H1 (cell line): ENCODE results near the gene MBNL1. TPM values are rescaled to one million over a fixed set of nuclear protein-coding genes. Genes with fewer than 3 reads are reported as not detected.

Experiments used
- CTCF ChIA-PET: fragments of 300-600 bp; sonication (Branson Sonifier 250); formaldehyde crosslinking; loops from one replicate; lab custom pipeline; 2021; ENCODE audit not compliant: partially characterized antibody; lab: Charles Lee
- POLR2A ChIA-PET: fragments of 300-600 bp; sonication (Branson Sonifier 250); formaldehyde crosslinking; loops from one replicate; lab custom pipeline; 2021; ENCODE audit warnings: inconsistent platforms; ENCODE audit not compliant: partially characterized antibody; lab: Charles Lee
- DNase-seq, 2 experiments: peaks; one replicate each; pipeline versions ENCODE4 v3.0.0 to v3.0.0-alpha.2; 2010 to 2022; ENCODE audit warnings: low spot score in 2 of 2, low read depth in 1 of 2, mixed read lengths in 1 of 2
- FAIRE-seq: peaks from 2 replicates; lab custom pipeline; 2011; peaks lifted over from hg19 to GRCh38; lab: Jason Lieb, UNC
- H2AFZ ChIP-seq: 2 replicates; pipeline ENCODE4 v1.8.1; 2012; ENCODE audit warnings: low read length, inconsistent platforms
- H2AK5ac ChIP-seq: 2 replicates; pipeline ENCODE4 v1.6.1; 2013; ENCODE audit warnings: low read depth, low read length
- H2BK120ac ChIP-seq: replicated peaks from 2 replicates; pipeline ENCODE3; 2013; ENCODE audit warnings: low read depth, low read length, inconsistent platforms
- H2BK12ac ChIP-seq: 2 replicates; pipeline ENCODE4 v1.6.1; 2013; ENCODE audit warnings: low read depth, low read length
- H2BK15ac ChIP-seq: 2 replicates; pipeline ENCODE4 v1.6.1; 2013; ENCODE audit warnings: low read length
- H2BK20ac ChIP-seq: 2 replicates; pipeline ENCODE4 v1.6.1; 2013; ENCODE audit warnings: low read length
- H2BK5ac ChIP-seq: 2 replicates; pipeline ENCODE4 v1.6.1; 2013; ENCODE audit warnings: low read depth, low read length
- H3K14ac ChIP-seq: 2 replicates; pipeline ENCODE4 v1.6.1; 2013; ENCODE audit warnings: inconsistent platforms; ENCODE audit not compliant: insufficient read length
- H3K18ac ChIP-seq: 2 replicates; pipeline ENCODE4 v1.6.1; 2013; ENCODE audit warnings: low read length; ENCODE audit errors: extremely low read depth
- H3K23ac ChIP-seq: 2 replicates; pipeline ENCODE4 v1.6.1; 2013; ENCODE audit warnings: inconsistent platforms; ENCODE audit not compliant: insufficient read length
- H3K23me2 ChIP-seq: 2 replicates; pipeline ENCODE4 v1.6.1; 2013; ENCODE audit warnings: low read depth, low read length
- H3K27ac ChIP-seq: 2 replicates; pipeline ENCODE4 v1.6.1; 2011; ENCODE audit warnings: low read depth, low read length, inconsistent platforms
- H3K27me3 ChIP-seq, 4 experiments: replicated peaks in 1 of 4; 1 replicate in 1 of 4; 2 replicates in 3 of 4; pipeline versions ENCODE4 v1.6.1 to v1.8.1; 2011 to 2013; ENCODE audit warnings: low read length in 3 of 4, mild to moderate bottlenecking in 3 of 4, inconsistent platforms in 2 of 4, mixed read lengths in 2 of 4, moderate library complexity in 1 of 4; ENCODE audit not compliant: control insufficient read depth in 3 of 4, insufficient read depth in 3 of 4; ENCODE audit errors: extremely low read depth in 1 of 4
- H3K36me3 ChIP-seq, 4 experiments: 2 replicates each; pipeline versions ENCODE4 v1.6.1 to v1.8.1; 2011 to 2013; ENCODE audit warnings: mild to moderate bottlenecking in 4 of 4, low read length in 3 of 4, moderate library complexity in 2 of 4, control low read depth in 1 of 4, inconsistent platforms in 1 of 4; ENCODE audit not compliant: insufficient read depth in 4 of 4, control insufficient read depth in 2 of 4
- H3K4ac ChIP-seq: replicated peaks from 2 replicates; pipeline ENCODE3; 2013; ENCODE audit warnings: low read length, low read depth, mixed read lengths, inconsistent platforms; ENCODE audit not compliant: insufficient read length
- H3K4me1 ChIP-seq, 4 experiments: replicated peaks in 1 of 4; 1 replicate in 1 of 4; 2 replicates in 3 of 4; pipeline versions ENCODE4 v1.6.1 to v1.8.1; 2011 to 2013; ENCODE audit warnings: low read length in 3 of 4, inconsistent platforms in 2 of 4, mixed read lengths in 1 of 4; ENCODE audit not compliant: insufficient read depth in 4 of 4, control insufficient read depth in 3 of 4
- H3K4me2 ChIP-seq, 2 experiments: 2 replicates each; pipeline versions ENCODE4 v1.6.1 to v1.8.1; 2011 to 2013; ENCODE audit warnings: low read depth in 2 of 2, low read length in 2 of 2, control low read depth in 1 of 2, inconsistent platforms in 1 of 2, mild to moderate bottlenecking in 1 of 2; ENCODE audit not compliant: insufficient read depth in 1 of 2
- H3K4me3 ChIP-seq, 4 experiments: fragments of 200-600, 300-600 bp in 1 of 4; sonication (generic), shearing (Covaris generic), sonication (Bioruptor Twin) in 1 of 4; 2 replicates each; pipeline versions ENCODE4 v1.5.1 to v1.8.1; 2011 to 2016; ENCODE audit warnings: low read length in 4 of 4, low read depth in 3 of 4, control low read depth in 2 of 4, inconsistent platforms in 2 of 4, mild to moderate bottlenecking in 2 of 4, mixed read lengths in 1 of 4, moderate library complexity in 1 of 4; ENCODE audit not compliant: insufficient read depth in 2 of 4; ENCODE audit errors: extremely low read depth in 1 of 4
- H3K56ac ChIP-seq: replicated peaks from 2 replicates; pipeline ENCODE3; 2013; ENCODE audit warnings: low read depth, mild to moderate bottlenecking, mixed read lengths, low read length, inconsistent platforms; ENCODE audit not compliant: insufficient read length
- H3K79me1 ChIP-seq: 2 replicates; pipeline ENCODE4 v1.6.1; 2013; ENCODE audit warnings: low read depth, low read length, control low read depth
- H3K79me2 ChIP-seq, 2 experiments: 2 replicates each; pipeline versions ENCODE4 v1.6.1 to v1.8.1; 2012 to 2013; ENCODE audit warnings: low read length in 2 of 2, mild to moderate bottlenecking in 2 of 2, inconsistent platforms in 1 of 2; ENCODE audit not compliant: insufficient read depth in 2 of 2, control insufficient read depth in 1 of 2
- H3K9ac ChIP-seq, 4 experiments: replicated peaks in 1 of 4; 1 replicate in 1 of 4; 2 replicates in 3 of 4; pipeline versions ENCODE4 v1.6.1 to v1.8.1; 2011 to 2013; ENCODE audit warnings: low read depth in 3 of 4, low read length in 3 of 4, control low read depth in 2 of 4, mild to moderate bottlenecking in 2 of 4, moderate library complexity in 2 of 4, inconsistent platforms in 1 of 4; ENCODE audit errors: extremely low read depth in 1 of 4
- H3K9me3 ChIP-seq, 2 experiments: 2 replicates each; pipeline versions ENCODE4 v1.6.1 to v1.8.1; 2012 to 2013; ENCODE audit warnings: mild to moderate bottlenecking in 2 of 2, moderate library complexity in 2 of 2, control low read depth in 1 of 2, inconsistent platforms in 1 of 2, low read depth in 1 of 2, low read length in 1 of 2, mixed read lengths in 1 of 2; ENCODE audit not compliant: insufficient read depth in 2 of 2
- H4K20me1 ChIP-seq, 2 experiments: replicated peaks in 1 of 2; 2 replicates each; pipeline versions ENCODE3 to v1.8.1; 2011 to 2013; ENCODE audit warnings: inconsistent platforms in 2 of 2, low read length in 2 of 2, mild to moderate bottlenecking in 1 of 2; ENCODE audit not compliant: insufficient read depth in 2 of 2, control insufficient read depth in 1 of 2
- H4K5ac ChIP-seq: 2 replicates; pipeline ENCODE4 v1.6.1; 2013; ENCODE audit warnings: low read length, low read depth, mixed read lengths, inconsistent platforms; ENCODE audit not compliant: insufficient read length
- H4K8ac ChIP-seq: 2 replicates; pipeline ENCODE4 v1.8.0; 2013; ENCODE audit warnings: mild to moderate bottlenecking, moderate library complexity, low read length, inconsistent platforms; ENCODE audit not compliant: insufficient read depth; ENCODE audit errors: extremely low read depth
- H4K91ac ChIP-seq: replicated peaks from 2 replicates; pipeline ENCODE3; 2013; ENCODE audit warnings: low read length, mixed read lengths, inconsistent platforms; ENCODE audit not compliant: insufficient read length
- ASH2L ChIP-seq: fragments of 200-600, 300-600 bp; sonication (generic); IDR thresholded peaks from one replicate; pipeline ENCODE4 v1.7.1; 2017; ENCODE audit warnings: low read length
- CHD1 ChIP-seq: IDR thresholded peaks from 2 replicates; pipeline ENCODE4 v1.6.1; 2012; ENCODE audit warnings: low read depth, low read length, improper control_type of control experiment
- CTCF ChIP-seq, 3 experiments: IDR thresholded peaks; 1 replicate in 2 of 3; 2 replicates in 1 of 3; pipeline versions ENCODE4 v1.5.1 to v1.6.1; 2011; ENCODE audit warnings: low read length in 3 of 3, mild to moderate bottlenecking in 3 of 3, inconsistent platforms in 2 of 3, low read depth in 1 of 3, moderate library complexity in 1 of 3; ENCODE audit not compliant: insufficient read depth in 1 of 3; ENCODE audit errors: control extremely low read depth in 1 of 3
- EGR1 ChIP-seq: IDR thresholded peaks from 2 replicates; pipeline ENCODE4 v1.6.1; 2011; ENCODE audit warnings: low read depth, low read length, borderline replicate concordance
- EP300 ChIP-seq, 2 experiments: IDR thresholded peaks; 1 replicate in 1 of 2; 2 replicates in 1 of 2; pipeline ENCODE4 v1.6.1; 2011 to 2012; ENCODE audit warnings: low read depth in 2 of 2, low read length in 2 of 2, mild to moderate bottlenecking in 2 of 2, borderline replicate concordance in 1 of 2, inconsistent platforms in 1 of 2, moderate library complexity in 1 of 2
- HDAC6 ChIP-seq: IDR thresholded peaks from one replicate; pipeline ENCODE4 v1.7.1; 2012; ENCODE audit warnings: low read depth, mild to moderate bottlenecking, inconsistent platforms, low read length, moderate library complexity
- NRF1 ChIP-seq: IDR thresholded peaks from 2 replicates; pipeline ENCODE4 v1.6.1; 2011; ENCODE audit warnings: mild to moderate bottlenecking, low read depth, low read length, improper control_type of control experiment
- RFX5 ChIP-seq: IDR thresholded peaks from 2 replicates; pipeline ENCODE4 v1.6.1; 2011; ENCODE audit warnings: low read depth, low read length, improper control_type of control experiment, borderline replicate concordance
- RNF2 ChIP-seq: fragments of 200-900, 300-1000 bp; sonication (generic); IDR thresholded peaks from 2 replicates; pipeline ENCODE4 v1.7.1; 2016; ENCODE audit warnings: borderline replicate concordance, low read depth, mild to moderate bottlenecking, antibody characterized with exemption, low read length; ENCODE audit not compliant: poor library complexity, severe bottlenecking; ENCODE audit errors: missing control alignments
- TBP ChIP-seq: IDR thresholded peaks from 2 replicates; pipeline ENCODE4 v1.6.1; 2011; ENCODE audit warnings: low read depth, low read length, improper control_type of control experiment
- TCF12 ChIP-seq: IDR thresholded peaks from 2 replicates; pipeline ENCODE4 v1.6.1; 2011; ENCODE audit warnings: low read depth, mild to moderate bottlenecking, low read length
- YY1 ChIP-seq: IDR thresholded peaks from 2 replicates; pipeline ENCODE4 v1.6.1; 2011; ENCODE audit warnings: low read depth, mild to moderate bottlenecking, low read length
- WGBS, 2 experiments: shearing (Covaris generic) in 1 of 2; methylation state at CpG; one replicate each; pipeline versions ENCODE4 v1.1.6 to v1.1.7; 2013 to 2015; ENCODE audit warnings: low lambda C conversion rate in 2 of 2, mixed read lengths in 2 of 2, inconsistent platforms in 1 of 2, low coverage in 1 of 2, missing lambda C conversion rate in 1 of 2; ENCODE audit not compliant: insufficient replicate concordance in 2 of 2, insufficient coverage in 1 of 2, insufficient read length in 1 of 2; ENCODE audit errors: extremely low coverage in 1 of 2, missing lambda C conversion rate in 1 of 2; 5-methylcytosine and 5-hydroxymethylcytosine counted together
- polyA plus RNA-seq, 7 experiments: library from polyadenylated mRNA; depleted of rRNA in 3 of 7; stranded (reverse) in 5 of 7; unstranded in 2 of 7; fragments of >200 nt in 5 of 7; fragments of 200-250 nt in 2 of 7; gene quantifications; 1 replicate in 5 of 7; 2 replicates in 1 of 7; 4 replicates in 1 of 7; pipeline versions ENCODE4 v1.2.1 to v1.2.3, GENCODE V29; 2011 to 2013; ENCODE audit warnings: missing spikeins in 2 of 7, mixed read lengths in 2 of 7
- total RNA-seq: library from RNA; stranded (reverse); fragmentation: NEBNext Ultra II Directional; extraction: Animal tissue kit (Norgen Biotek cat#: 25700); gene quantifications from 2 replicates; pipeline ENCODE4 v1.2.1, GENCODE V29; 2021

MBNL1 gene
- total and polyA plus RNA-seq, 2 of the 8 experiments (the other 6 are each of a cell fraction or from before 2014, with no cell fraction given), result 5.0 to 16.4 TPM

GRCh38 chr3:152346058-152346457, 77.3 kb downstream of the MBNL1 start:
- Histone ChIP-seq H3K4ac (no peak overlapping the region), H3K18ac (no peak overlapping the region), H3K4me3 (no peak overlapping the region), H4K5ac (no peak overlapping the region), H3K27me3 (no peaks in the 10 kb centered on the region), H3K14ac (no peak overlapping the region), H3K79me2 (no peaks in the 10 kb centered on the region; a peak in 1 of 4 replicates), H2BK5ac (no peak overlapping the region), H3K23ac (no peak overlapping the region), H2BK15ac (no peak overlapping the region), H2BK120ac (no peak overlapping the region), H4K91ac (no peak overlapping the region), H4K8ac (no peak overlapping the region), H3K23me2 (no peaks in the 10 kb centered on the region), H3K56ac (no peak overlapping the region), H3K9me3 (no peaks in the 10 kb centered on the region), H2AFZ (no peak overlapping the region), H3K79me1 (no peaks in the 10 kb centered on the region; the same call in 1 of the 2 replicates), H3K4me1 (0 out of 7 replicates have a peak, but pooled peaks cover 0 to 3% (median 0%) of the 10 kb centered on the region in 4 experiments), H3K27ac (no peak overlapping the region), H2AK5ac (no peak overlapping the region), H3K9ac (no peak overlapping the region), H2BK20ac (no peak overlapping the region), H2BK12ac (no peak overlapping the region), H3K4me2 (no peak overlapping the region), H4K20me1 (no peaks in the 10 kb centered on the region), H3K36me3 (no peaks in the 10 kb centered on the region; a peak in 1 of 8 replicates)
- FAIRE-seq (no peak), DNase-seq (no peak)
- 95 to 100% methylated on average over 1 to 4 of the region's 4 CpGs for WGBS, 2 experiments
- POLR2A ChIA-PET, result no interaction called here
- CTCF ChIA-PET, result interaction anchor here (1.2 kb wide), 2 partner anchors 10 to 14 kb away, joined by 3 to 5 read pairs; no protein-coding TSS in a partner anchor
- TF ChIP-seq YY1 (no peak), RNF2 (no peak), EGR1 (no peak), TBP (no peak), RFX5 (no peak), NRF1 (no peak), TCF12 (no peak), EP300 (IDR thresholded peaks at IDR 0.05; ENCODE audit: borderline replicate concordance in 1 of 2, low read depth in 2 of 2, low read length in 2 of 2) (no peak), ASH2L (no peak), HDAC6 (no peak), CTCF (IDR thresholded peaks at IDR 0.05; ENCODE audit: control extremely low read depth in 1 of 3, insufficient read depth in 1 of 3, low read depth in 1 of 3, low read length in 3 of 3) (no peak), CHD1 (no peak)
